NCI-H1092 treated with DMSO at 0.1 percent for 48 hours (cell line): ENCODE data around the gene UBA1.

Experiments used
- DNase-seq: peaks from one replicate; lab custom pipeline; 2025; lab: John Stamatoyannopoulos, UW

Gene UBA1

DNA sequence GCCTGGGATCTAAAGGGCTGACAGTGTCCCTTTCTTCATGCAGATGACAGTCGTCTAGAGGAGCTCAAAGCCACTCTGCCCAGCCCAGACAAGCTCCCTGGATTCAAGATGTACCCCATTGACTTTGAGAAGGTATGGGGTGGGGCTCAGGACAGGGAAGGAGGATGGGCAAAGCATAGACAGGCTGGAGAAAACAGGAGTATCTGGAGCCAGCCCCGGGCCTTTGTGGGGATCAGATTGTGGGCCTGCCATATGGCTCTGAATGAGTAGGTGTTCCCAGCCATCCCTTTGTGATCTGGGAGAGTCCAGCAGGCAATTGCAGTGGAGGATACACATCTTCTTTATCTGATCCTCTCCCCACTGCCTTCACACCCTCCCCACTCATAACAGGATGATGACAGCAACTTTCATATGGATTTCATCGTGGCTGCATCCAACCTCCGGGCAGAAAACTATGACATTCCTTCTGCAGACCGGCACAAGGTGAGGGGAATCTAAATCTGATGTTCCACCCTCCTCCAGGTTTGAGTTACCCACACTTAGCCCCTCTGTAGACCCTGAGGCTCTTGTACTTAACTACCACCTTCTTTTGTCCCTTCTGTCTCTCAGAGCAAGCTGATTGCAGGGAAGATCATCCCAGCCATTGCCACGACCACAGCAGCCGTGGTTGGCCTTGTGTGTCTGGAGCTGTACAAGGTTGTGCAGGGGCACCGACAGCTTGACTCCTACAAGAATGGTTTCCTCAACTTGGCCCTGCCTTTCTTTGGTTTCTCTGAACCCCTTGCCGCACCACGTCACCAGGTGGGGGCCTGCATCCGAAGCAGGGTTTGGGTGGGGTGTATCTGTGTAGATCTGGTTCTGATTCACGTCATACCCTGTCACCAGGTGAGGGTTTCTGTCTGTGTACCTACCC is 19.0 kb downstream of the UBA1 start:
- DNase-seq: no peak

DNA sequence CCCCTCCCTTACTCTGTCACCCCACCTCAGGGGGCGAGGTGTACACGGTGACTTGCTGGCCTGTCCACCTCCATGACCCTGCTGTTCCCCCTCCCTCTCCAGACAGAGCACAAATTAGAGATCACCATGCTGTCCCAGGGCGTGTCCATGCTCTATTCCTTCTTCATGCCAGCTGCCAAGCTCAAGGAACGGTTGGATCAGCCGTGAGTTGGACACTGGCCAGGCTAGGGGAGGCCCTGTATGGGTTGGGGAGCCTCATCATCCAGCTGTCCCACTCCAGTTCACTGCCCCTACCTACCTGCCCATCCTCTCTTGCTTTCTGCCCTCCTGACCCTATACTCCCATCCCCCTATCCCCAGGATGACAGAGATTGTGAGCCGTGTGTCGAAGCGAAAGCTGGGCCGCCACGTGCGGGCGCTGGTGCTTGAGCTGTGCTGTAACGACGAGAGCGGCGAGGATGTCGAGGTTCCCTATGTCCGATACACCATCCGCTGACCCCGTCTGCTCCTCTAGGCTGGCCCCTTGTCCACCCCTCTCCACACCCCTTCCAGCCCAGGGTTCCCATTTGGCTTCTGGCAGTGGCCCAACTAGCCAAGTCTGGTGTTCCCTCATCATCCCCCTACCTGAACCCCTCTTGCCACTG is 20.9 kb downstream of the UBA1 start:
- DNase-seq: no peak

DNA sequence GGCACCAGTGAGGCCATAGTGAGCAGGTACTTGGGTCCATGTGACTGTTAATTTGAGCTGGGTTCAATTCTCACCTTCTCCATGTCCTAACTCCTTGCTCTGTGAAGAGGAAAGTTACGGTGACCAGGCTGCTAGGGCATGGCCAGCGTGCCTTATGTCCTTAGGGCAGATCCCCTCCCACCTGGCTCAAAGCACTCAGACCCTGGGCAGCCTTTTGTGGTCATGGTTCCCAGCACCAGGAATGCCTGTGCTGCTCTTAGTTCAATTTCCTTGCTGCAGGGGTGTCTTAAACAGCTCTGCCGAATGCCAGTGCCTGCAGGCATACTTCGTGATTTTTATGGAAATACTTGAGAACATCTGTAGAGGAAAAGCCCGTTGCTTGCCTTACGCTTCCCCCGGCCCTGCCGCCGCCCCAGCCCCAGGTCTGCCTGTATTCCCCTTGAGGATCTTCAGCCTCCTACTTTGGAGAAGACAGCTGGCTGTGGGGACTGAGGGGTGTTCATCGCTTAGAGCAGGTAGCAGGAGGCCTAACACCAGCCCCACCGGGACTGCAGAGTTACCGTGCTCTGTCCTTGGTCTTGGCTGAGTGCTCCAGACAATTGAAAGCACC is 21.8 kb downstream of the UBA1 start:
- DNase-seq: no peak

DNA sequence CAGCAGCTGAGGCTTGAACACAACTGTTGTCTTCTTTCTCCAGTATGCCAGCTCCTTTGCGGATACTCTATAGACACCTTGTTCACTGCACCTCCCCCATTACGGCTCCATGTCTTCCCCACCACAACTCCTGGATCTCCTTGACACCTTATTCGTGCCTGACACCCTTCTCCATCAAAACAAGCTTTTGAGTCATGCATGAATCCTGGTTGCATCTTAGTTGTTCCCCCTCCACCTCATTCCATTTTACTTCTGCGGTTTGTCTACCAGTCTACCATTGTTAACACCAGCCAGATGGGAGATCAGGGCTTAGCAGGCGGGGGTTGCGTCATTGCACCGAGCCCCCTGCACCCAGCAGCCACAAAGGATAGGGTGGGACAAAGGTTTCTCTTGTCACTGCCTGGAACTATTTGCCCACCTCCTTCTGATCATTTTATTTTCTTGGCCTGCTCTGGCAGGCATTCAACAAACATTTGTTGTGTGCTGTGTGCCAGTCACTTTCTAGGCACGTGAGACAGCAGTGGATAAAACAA is 22.8 kb downstream of the UBA1 start:
- DNase-seq: no peak

DNA sequence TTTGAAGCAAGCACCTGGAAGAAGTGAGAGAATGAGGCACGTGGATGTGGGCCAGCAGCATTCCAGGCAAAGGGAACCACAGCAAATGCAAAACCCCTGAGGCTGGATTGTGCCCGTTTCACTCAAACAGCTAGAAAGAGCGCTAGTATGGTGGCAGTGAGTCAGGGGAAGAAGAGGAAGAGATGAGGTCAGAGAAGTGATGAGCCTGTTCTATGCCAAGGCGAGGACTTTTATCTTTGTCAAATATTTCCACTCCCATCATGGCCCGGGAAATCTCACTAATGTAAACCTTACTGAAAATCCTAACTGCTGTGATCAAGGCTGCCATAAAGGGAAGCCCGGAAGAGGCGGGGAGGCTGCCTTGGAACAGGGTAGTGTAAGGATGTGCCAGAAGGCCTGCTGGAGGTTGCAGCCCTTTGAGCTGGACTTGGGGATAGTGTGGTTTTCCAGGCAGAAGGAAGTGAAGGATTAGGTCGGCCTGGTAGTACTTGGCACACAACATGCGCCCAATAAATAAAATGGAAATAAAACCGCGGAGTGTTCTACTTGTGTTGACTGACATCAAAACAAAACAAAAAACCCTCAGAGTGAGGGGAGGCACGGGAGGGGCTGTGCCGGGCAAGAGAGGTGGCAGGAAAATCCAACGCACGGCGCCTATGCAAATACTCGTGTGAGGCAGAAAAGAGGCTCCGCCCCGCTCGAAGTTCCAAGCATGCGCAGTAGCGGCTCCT is 23.7 kb downstream of the UBA1 start:
- DNase-seq: peak; percentile 68

DNA sequence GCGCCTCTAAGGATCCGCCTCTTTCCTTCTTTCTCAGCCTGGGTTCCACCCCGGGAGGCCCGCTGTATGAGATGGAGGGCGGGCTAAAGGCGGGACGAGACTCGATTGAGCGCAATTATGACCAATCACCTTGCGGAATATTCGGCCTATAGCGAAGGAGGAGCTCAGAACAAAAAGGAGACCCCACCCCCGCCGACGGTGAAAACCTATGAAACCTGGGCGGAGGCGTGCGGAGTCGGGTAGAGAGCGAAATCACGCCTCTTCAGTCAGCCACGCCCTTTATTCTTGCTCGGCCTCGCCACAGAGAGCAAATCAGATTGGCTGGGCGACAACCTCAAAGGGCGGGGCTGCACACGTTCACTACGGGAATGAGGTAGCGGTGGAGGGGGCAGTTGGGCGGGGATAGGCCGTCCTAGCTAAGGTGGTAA is 24.2 kb downstream of the UBA1 start:
- peak; percentile 99 for DNase-seq

DNA sequence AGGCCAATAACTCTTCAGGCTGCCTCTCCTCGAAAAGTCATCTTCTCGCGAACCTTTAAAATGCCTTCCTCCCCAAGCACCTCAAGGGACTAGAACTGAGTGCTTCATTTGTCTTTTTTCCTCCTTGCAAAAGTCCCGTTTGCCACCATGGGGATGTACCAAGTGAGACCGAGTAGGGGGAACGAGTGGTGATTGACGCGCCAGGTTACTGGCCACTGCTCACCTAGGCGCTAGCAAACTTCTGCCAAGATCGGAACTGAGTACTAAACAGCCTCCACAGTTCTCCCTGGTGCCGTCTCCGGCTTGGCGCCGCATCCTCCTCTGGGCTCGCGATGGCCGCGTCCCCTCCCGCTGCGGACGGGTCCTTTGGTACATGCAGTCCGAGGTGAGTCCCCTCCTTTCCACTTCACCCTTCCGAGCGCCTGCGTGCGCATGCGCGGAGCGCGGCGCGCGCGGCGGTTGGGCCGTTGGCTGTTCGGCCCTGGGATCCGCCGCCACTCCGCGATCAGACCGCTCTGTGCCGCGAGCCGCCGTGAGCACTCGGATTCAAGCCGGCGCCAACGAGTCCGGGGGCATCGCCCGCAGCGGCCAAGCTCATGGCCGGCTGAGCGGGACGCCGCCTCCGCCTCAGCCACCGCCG is 24.8 kb downstream of the UBA1 start, which contains the start of gene CDK16:
Gene CDK16 (plus strand): TSS at position 402 of the 640 bp plus-strand sequence. CDS start 4,877 bp downstream, outside the sequence.
- peak; percentile 96 for DNase-seq

DNA sequence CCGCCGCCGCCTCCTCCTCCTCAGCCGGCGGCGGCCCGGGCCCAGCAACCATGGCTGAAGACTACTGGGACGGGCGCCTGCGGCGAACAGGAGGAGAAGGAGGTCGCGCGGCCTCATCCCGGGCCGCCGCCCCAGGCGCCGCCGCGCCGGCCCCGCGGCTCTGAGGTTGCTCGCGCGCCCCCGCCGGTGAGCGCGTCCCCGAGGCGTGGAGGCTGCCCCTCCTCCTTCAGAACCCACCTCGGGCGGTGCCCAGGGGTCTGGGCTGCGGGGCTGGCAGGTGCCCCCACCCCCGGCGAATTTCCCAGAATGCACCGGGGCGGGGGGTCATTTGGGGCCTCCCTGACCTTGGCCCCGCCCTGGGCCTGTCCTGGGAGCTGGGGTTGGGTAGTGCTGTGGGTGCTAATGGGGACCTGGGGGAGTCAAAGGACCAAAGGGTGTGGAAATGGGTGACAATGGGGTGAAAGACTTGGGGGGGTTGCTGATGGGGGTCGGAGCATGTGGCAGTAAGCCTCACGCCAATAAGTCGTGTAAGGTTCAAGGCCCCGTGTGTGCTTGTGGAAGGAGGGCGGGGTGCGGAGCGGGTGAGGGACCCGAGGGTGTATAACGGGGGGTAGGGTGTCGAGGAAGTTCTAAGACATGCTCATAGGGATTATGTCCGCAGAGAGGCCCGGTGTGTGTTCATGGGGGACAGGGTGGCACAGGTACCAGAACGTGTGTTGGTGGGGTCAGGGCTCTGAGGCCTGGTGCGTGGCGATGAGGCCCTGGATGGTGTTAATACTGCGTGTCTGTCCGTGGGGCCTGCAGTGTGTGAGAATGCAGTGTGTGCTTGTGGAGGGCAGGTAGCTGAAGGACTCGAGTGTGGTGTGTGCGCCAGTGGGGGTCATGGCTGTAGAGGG is 25.5 kb downstream of the UBA1 start:
- no peak for DNase-seq

DNA sequence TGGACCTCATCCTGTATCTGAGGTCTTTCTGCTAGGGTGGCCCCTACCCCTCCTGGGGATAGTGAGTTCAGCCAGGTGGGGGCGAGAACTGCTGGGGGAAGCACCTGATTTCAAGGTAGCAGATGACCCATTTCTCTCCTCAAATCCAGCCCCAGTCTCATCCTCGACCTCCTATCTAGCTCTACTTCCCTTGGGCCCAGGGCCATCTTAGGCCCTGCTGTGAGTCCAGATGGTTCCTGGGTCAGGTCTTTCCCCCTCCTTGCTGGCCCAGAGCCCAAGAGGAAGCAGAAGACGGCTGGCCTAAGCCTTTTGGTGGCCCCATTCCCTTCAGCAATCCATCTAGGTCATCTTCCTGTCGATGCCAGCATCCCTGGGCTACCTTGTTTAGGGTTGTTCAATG is 28.1 kb downstream of the UBA1 start:
- DNase-seq: no peak

DNA sequence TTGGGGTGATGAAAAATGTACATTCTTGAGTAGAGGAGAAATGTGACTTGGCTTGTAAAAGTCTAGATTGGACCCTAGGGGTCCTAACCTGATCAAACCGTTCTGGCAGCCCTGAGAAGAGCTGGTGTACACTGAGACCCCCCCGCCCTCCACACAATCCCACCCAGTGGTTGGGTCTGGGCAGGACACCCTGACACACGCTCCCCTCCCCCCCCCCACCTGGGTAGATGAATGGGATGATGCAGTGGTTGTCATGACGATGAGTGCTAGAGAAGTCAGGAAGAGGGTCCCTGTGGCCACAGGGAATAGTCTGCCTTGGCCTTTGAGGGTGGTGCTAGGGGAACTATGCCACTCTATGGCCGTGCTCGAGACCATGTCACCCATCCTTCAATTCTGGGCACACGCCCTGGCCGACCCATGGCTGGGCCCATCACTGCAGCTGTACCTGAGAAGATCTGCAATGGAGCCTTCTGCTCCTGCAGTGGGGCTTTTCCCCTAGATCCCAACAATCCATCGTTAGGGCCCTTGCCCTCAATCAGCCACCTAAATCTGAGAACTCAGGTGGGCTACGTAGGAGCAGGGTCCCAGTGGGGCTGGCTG is 29.2 kb downstream of the UBA1 start:
- DNase-seq: no peak

DNA sequence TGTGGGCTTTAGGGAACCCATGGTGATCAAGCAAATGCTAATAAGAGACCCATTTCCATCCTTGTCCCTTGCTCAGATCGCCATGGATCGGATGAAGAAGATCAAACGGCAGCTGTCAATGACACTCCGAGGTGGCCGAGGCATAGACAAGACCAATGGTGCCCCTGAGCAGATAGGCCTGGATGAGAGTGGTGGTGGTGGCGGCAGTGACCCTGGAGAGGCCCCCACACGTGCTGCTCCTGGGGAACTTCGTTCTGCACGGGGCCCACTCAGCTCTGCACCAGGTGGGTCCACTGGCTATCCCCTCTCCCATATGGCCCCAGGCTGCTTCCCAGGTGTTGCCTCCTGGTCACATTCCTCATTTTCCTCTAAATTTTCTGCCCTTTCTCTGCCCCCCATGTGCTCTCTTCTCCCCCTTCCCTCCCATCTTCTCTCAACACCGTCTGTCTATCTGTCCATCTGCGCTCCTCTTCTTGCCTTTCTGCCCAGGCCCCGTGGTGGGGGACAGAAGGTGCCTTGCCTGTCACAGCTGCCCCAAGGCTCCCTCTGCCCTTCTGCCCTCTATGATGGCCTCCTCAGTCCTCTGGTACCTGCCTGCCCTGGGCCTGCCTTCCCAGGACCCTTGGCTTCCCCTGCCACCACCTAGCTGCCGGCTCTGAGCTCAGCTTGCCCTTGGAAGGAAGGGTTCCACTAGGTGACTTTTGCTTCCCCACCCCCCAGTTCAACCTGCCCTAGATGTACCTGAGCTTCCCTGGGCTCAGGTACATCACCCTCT is 30.0 kb downstream of the UBA1 start:
- DNase-seq: no peak

DNA sequence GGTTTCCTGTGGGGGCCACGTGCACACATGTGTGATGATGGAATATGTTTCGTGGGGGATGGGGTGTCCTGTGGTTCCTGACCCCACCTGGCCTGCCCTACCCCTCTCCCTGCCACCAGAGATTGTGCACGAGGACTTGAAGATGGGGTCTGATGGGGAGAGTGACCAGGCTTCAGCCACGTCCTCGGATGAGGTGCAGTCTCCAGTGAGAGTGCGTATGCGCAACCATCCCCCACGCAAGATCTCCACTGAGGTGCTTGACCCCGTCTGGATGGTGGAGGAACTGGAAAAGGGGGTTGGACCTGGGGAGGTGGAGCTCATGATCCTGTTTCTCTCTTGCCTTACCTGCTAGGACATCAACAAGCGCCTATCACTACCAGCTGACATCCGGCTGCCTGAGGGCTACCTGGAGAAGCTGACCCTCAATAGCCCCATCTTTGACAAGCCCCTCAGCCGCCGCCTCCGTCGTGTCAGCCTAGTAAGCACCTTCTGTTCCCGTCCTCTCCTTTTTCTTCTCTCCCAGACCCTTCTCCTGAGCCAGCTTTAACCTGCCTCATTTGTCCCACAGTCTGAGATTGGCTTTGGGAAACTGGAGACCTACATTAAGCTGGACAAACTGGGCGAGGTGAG is 30.8 kb downstream of the UBA1 start:
- no peak for DNase-seq

DNA sequence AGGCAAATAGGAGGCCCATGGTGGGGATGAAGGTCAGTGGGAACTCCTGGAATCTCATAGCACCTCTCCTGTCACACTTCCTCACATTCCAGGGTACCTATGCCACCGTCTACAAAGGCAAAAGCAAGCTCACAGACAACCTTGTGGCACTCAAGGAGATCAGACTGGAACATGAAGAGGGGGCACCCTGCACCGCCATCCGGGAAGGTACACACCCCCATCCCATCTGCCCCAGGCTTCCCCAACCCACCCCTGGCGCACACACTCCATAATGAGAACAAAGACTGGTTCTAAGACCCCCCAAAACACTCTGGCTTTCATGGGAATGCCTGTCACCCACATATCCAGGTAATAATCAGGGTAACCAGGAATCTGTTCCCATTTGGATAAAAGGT is 31.3 kb downstream of the UBA1 start:
- no peak for DNase-seq

DNA sequence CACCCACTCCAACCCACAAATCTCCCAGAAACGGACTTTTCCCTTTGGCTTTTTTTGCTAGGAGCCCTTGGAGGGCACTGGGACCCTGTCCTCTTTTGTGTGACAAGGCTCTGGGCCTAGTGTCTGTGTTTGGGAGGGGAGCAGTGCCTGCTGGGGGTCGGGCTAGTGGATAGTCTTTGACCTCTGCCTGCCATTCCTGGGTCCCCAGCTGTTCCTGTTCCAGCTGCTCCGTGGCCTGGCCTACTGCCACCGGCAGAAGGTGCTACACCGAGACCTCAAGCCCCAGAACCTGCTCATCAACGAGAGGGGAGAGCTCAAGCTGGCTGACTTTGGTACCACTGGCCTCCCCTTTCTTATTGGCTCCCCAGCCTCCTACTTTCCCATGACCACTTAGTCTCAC is 32.4 kb downstream of the UBA1 start:
- DNase-seq: no peak

DNA sequence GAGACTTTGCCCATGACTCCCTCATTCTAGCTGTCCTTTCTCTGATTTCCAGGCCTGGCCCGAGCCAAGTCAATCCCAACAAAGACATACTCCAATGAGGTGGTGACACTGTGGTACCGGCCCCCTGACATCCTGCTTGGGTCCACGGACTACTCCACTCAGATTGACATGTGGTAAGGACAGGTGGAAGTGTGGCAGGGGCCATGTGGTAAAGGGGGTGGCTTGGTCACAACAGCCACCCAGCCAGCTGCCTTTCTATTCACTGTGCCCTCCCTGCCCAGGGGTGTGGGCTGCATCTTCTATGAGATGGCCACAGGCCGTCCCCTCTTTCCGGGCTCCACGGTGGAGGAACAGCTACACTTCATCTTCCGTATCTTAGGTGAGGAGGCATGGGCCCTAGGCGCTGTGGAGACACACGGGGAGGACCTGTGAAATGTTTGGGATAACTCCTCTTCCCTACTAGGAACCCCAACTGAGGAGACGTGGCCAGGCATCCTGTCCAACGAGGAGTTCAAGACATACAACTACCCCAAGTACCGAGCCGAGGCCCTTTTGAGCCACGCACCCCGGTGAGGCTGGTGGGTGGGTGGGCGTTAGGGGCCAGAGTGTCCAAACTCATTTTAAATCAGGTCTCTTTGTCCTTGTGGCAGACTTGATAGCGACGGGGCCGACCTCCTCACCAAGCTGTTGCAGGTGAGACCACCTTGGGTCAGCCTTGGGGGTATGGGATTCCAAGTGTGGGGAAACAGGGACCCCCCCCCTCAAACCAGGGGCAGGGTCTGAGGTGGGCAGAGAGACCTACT is 33.1 kb downstream of the UBA1 start:
- DNase-seq: no peak

DNA sequence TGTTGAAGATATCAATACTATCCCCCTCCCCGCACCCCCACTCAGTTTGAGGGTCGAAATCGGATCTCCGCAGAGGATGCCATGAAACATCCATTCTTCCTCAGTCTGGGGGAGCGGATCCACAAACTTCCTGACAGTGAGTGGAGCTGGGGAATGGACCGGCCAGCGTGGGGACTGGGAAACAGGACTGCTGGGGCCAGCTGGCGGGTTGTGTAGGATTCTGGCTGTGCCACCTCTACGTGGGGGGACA is 33.6 kb downstream of the UBA1 start:
- DNase-seq: no peak

DNA sequence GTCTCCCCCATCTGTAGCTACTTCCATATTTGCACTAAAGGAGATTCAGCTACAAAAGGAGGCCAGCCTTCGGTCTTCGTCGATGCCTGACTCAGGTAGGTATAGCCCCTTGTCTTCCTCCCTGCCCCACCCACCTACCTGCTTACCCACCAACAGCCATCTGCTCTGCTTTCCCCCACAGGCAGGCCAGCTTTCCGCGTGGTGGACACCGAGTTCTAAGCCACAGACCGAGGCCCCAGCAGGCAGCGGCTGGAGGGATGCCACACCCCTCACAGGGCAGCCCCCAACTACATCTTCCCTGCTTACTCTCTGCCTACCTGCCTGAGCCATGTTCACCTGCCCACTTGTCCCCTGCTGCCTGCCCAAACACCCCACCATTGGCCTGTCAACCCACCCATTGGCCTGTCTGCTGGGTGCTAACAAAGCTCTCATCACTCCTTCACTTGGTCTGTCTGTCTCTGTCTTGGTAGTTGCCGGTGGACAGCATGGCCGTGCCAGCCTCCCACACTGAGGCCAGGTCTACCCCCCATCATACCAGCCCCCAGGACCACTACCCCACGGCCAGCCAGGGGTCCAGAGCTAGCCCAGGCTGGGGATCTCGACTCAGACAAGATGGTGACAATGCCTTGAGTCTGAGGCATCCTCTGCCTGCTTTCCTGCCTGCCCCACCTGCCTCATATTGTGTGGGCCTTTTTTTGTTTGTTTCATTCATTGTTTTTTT is 35.1 kb downstream of the UBA1 start:
- no peak for DNase-seq

DNA sequence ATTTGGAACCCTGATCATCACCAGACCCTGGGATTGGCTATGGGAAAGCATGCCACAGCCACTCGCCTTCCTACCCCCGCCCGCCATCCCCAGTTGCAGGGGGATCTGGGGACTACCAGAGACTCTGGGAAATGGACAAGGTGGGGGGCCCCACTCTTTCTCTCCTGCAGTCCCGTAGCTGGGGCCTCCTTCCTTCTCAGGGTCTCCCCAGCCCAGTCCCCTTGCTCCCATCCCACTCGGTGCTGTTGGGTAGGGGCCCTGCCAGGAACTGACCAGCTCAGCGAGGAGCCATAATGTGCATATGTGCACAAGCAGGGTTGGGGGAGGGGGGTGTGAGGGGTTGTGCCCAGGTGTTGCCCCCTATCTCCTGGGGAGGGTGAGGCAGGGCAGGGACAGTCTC is 35.8 kb downstream of the UBA1 start:
- no peak for DNase-seq
